ENCODE data around the gene MICAL1.

DNA sequence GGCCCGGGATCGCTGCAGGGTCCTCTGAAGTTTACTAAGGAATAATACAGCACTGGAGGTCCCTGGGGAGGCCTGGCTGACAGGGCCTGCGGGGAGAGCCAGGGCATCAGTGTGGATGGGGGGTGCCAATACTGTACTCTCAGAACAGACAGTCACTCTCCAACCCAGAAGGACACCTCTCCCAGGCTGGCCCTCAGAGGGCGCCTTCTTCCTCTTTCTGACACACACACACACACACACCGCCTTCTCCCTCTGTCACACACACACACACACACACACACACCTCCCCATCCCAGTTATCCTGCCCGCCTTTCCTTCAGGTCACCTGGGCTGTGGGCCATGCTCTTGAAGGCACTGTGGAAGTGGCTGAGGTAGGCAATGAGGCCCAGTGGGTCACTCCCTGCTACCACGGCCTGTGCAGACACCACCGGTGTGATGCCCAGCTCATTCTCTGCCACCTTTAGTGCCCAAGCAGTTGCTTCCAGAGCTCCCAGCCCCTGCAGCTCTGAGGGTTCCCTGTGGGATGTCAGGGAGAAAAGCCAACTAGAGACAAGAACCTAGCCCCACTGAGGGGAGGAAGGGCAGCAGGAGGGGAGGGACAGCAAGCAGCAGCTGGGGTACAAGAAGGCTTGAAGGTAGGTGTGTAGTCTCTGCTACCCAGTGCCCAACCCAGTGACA lies 7.6 kb downstream of the MICAL1 start:
- TF ChIP-seq, protein P1, sequence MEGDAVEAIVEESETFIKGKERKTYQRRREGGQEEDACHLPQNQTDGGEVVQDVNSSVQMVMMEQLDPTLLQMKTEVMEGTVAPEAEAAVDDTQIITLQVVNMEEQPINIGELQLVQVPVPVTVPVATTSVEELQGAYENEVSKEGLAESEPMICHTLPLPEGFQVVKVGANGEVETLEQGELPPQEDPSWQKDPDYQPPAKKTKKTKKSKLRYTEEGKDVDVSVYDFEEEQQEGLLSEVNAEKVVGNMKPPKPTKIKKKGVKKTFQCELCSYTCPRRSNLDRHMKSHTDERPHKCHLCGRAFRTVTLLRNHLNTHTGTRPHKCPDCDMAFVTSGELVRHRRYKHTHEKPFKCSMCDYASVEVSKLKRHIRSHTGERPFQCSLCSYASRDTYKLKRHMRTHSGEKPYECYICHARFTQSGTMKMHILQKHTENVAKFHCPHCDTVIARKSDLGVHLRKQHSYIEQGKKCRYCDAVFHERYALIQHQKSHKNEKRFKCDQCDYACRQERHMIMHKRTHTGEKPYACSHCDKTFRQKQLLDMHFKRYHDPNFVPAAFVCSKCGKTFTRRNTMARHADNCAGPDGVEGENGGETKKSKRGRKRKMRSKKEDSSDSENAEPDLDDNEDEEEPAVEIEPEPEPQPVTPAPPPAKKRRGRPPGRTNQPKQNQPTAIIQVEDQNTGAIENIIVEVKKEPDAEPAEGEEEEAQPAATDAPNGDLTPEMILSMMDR (IDR thresholded peaks at IDR 0.05), result no peak
- no peak for TF ChIP-seq EZH2 (IDR thresholded peaks at IDR 0.05; ENCODE audit: borderline replicate concordance, insufficient read depth, low read depth, low read length, poor library complexity, severe bottlenecking)

Measured in B cell (primary cell).